ENCODE measurements around the gene PSME3IP1.
"Not testable (repeated sequence)": the region's sequence is repeated elsewhere in the genome, so short reads cannot be mapped to it uniquely, and the experiment has no call there.

The PSME3IP1 gene

GRCh38 chr16:57125969-57126368, 59.9 kb downstream of the PSME3IP1 start:
- DNase-seq (ENCODE audit: low read depth in 1 of 2, low spot score in 1 of 2): no peak

- no peak for DNase-seq (ENCODE audit: low read depth in 1 of 2, low spot score in 1 of 2)
Observed at GRCh38 chr16:57125376-57125775, 60.5 kb downstream of the PSME3IP1 start.

GRCh38 chr16:57123974-57124674, 61.7 kb downstream of the PSME3IP1 start:
- DNase-seq (ENCODE audit: low read depth in 1 of 2, low spot score in 1 of 2): no peak

GRCh38 chr16:57123216-57123973, 62.4 kb downstream of the PSME3IP1 start:
- DNase-seq (ENCODE audit: low read depth in 1 of 2, low spot score in 1 of 2): no peak

- no peak for DNase-seq (ENCODE audit: low read depth in 1 of 2, low spot score in 1 of 2)
Observed at GRCh38 chr16:57118461-57119084, 67.3 kb downstream of the PSME3IP1 start.

- no peak for DNase-seq (ENCODE audit: low read depth in 1 of 2, low spot score in 1 of 2)
Observed at GRCh38 chr16:57115514-57116182, 70.2 kb downstream of the PSME3IP1 start.

- no peak for DNase-seq (ENCODE audit: low read depth in 1 of 2, low spot score in 1 of 2)
Observed at GRCh38 chr16:57115168-57115513, 70.7 kb downstream of the PSME3IP1 start.

- DNase-seq (ENCODE audit: low read depth in 1 of 2, low spot score in 1 of 2): no peak
Observed at GRCh38 chr16:57113664-57114063, 72.2 kb downstream of the PSME3IP1 start.

GRCh38 chr16:57113042-57113453, 72.8 kb downstream of the PSME3IP1 start:
- DNase-seq (ENCODE audit: low read depth in 1 of 2, low spot score in 1 of 2): no peak

GRCh38 chr16:57112403-57113041, 73.3 kb downstream of the PSME3IP1 start:
- DNase-seq (ENCODE audit: low read depth in 1 of 2, low spot score in 1 of 2): no peak

GRCh38 chr16:57111420-57111819, 74.4 kb downstream of the PSME3IP1 start:
- DNase-seq (ENCODE audit: low read depth in 1 of 2, low spot score in 1 of 2): no peak

GRCh38 chr16:57110937-57111336, 74.9 kb downstream of the PSME3IP1 start:
- no peak for DNase-seq (ENCODE audit: low read depth in 1 of 2, low spot score in 1 of 2)

GRCh38 chr16:57109259-57110105, 76.4 kb downstream of the PSME3IP1 start:
- DNase-seq (ENCODE audit: low read depth in 1 of 2, low spot score in 1 of 2): not testable (repeated sequence)

- DNase-seq (ENCODE audit: low read depth in 1 of 2, low spot score in 1 of 2): no peak
Observed at GRCh38 chr16:57108432-57108831, 77.4 kb downstream of the PSME3IP1 start.

GRCh38 chr16:57107321-57107922, 78.4 kb downstream of the PSME3IP1 start:
- DNase-seq (ENCODE audit: low read depth in 1 of 2, low spot score in 1 of 2): no peak

- DNase-seq (ENCODE audit: low read depth in 1 of 2, low spot score in 1 of 2): no peak
Observed at GRCh38 chr16:57106767-57107166, 79.1 kb downstream of the PSME3IP1 start.

GRCh38 chr16:57105184-57105583, 80.7 kb downstream of the PSME3IP1 start:
- DNase-seq (ENCODE audit: low read depth in 1 of 2, low spot score in 1 of 2): no peak

GRCh38 chr16:57104706-57105105, 81.1 kb downstream of the PSME3IP1 start:
- no peak for DNase-seq (ENCODE audit: low read depth in 1 of 2, low spot score in 1 of 2)

- no peak for DNase-seq (ENCODE audit: low read depth in 1 of 2, low spot score in 1 of 2)
Observed at GRCh38 chr16:57102888-57103851, 82.7 kb downstream of the PSME3IP1 start.
